Stimulated activated CD4-positive, alpha-beta T cell treated with anti-CD3 and anti-CD28 coated beads, Interleukin-15, amount 100 ng/mL, for 1 hour (primary cell): ENCODE measurements around the gene DKKL1.
"Not testable (repeated sequence)": the region's sequence is repeated elsewhere in the genome, so short reads cannot be mapped to it uniquely, and the experiment has no call there.

ENCODE experiments used
- DNase-seq, 2 donors: peaks; one replicate each; pipeline ENCODE4 v3.0.0-alpha.2; 2020; ENCODE audit warnings: low read depth in 1 of 2, low spot score in 1 of 2

Gene DKKL1

DNA sequence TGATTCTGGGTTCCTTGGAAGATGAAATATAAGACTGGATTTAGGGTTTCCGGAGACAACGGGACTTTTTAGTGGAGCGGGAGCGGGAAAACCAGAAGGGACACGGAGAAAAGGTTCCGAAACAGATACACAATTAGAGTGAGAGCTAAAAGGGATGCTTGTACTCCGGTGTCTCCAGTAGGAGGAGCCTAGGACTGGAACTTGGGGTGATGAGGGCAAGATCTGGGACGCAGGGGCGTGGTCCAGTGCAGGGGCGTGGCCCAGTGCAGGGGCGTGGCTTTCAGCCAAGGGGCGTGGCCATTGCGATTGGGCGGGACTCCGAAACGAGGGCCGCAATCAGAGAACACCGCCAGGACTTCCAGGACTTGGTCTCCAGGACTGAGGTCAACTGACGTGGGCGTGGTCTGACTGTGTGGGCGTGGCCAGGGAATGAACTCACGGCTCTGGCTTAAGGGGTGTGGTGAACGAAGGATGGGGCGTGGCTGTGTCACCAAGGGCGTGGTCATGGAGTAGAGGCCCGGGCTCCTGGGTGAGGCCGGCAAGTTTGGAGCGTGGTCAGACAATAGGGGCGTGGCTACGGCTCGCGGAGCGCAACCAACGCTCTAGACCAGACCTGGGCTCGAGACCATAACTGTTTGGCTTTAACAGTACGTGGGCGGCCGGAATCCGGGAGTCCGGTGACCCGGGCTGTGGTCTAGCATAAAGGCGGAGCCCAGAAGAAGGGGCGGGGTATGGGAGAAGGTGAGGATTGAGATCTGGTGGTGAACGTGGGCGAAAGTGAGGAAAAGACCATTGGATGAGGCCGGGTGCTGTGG, at the start of gene DKKL1:
Gene DKKL1 (plus strand): TSS at position 610 of the 815 bp plus-strand sequence. CDS start 122 bp downstream, at position 732.
- DNase-seq, result peak; percentile 31 to 32

DNA sequence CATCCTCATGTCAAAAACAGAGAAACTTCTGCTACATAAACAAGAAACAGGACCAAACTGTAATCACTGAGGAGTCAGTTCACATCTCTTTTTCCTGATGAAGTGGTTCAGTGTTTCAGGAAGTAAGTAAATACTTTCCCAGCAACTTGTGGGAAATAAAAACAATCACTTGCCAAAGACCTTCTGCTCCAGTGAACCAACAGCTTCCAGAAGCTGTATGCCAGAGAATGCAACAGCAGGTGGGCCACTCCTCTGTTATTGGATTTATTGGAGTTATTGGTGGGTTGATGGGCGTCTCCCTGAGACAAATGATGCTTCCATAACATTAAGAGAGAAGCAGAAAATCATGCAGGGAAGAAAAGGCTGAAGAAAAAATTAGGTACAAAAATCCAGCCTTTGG, 48.6 kb upstream of the DKKL1 start:
- DNase-seq, result no peak

DNA sequence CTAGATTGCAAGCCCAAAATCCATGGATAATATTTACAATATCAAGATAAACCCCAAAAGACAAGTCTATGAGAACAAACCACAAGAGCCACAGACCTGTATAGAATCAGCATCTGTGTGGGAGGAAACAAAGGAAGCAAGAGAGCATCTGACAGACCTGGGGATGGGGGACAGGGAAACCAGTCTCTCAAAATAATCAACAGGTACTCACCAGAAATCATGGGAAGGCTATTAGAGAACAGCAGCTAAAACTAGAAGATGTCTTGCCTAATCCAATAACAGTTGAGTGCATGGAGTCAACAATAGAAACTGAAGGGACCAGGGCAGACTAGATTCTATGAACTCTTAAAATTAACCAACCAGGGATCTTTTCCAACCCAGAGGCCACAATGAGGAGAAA, 47.4 kb upstream of the DKKL1 start:
- no peak for DNase-seq

DNA sequence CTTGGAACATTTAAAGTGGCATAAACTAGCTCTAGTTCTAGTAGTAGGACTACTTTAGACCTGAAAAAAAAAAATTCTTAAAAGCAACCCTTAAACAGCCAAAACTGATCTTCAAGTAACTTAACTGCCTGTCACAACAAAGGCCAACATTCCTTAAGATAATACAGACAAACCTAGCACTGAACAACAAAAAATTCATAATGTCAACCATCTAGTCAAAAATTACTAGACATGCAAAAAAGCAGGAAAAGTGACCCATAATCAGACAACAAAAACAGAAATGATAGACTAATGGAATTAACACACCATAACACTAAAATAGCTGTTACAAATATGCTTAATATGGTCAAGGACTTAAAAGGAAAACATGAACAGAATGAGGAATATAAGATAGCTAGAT, 45.4 kb upstream of the DKKL1 start:
- DNase-seq, result no peak

DNA sequence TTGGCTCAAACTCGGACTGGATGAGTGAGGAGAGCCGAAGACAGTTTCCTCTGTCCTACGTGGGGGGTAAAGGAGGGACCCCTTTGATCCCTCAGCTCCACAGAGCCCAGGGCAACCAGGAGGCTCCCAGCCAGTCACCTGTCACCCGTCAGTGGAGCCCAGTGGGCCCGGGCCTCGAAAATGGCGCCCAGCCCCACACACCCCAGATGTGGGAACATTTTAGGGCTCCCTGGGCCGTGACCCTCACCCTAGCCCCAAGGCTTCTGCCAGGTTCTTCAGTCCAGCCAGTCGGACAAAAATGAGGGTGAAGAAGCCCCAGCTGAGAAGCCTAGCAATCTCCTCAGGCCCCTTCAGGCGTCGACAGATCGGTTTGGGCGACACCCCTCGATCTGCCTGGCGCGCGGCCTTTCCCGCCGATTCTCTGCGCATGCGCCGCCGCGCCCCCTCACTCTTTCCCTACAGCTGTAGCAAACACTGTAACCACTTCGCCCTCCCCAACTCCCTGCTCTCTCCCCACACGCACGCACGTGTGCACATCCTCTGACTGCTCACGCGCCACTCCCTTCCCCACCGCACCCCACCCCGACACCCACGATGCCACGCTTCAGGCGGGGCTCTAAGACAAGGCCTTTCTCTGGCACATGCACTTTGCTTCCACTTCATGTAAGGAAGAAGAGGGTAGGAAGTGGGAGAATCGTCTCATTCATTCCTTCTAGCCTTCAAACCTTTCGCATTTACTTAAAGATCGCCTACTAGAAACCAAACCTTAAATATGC, 38.7 kb upstream of the DKKL1 start, which contains the start of gene SLC6A16:
Gene SLC6A16 (minus strand): TSS at position 391 of the 776 bp plus-strand sequence. CDS start 13,844 bp downstream, outside the sequence.
- DNase-seq, result no peak

DNA sequence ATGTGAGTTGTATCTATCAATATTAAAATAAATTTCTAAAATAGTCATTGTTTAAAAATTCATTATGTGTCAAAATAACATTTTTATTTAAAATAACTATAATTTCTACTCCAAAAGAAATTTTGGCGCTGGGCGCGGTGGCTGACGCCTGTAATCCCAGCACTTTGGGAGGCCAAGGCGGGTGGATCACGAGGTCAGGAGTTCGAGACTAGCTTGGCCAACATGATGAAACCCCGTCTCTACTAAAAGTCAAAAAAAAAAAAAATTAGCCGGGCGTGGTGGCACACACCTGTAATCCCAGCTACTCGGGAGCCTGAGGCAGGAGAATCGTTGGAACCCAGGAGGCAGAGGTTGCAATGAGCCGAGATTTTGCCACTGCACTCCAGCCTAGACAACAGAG, 37.9 kb upstream of the DKKL1 start:
- DNase-seq, result not testable (repeated sequence)

DNA sequence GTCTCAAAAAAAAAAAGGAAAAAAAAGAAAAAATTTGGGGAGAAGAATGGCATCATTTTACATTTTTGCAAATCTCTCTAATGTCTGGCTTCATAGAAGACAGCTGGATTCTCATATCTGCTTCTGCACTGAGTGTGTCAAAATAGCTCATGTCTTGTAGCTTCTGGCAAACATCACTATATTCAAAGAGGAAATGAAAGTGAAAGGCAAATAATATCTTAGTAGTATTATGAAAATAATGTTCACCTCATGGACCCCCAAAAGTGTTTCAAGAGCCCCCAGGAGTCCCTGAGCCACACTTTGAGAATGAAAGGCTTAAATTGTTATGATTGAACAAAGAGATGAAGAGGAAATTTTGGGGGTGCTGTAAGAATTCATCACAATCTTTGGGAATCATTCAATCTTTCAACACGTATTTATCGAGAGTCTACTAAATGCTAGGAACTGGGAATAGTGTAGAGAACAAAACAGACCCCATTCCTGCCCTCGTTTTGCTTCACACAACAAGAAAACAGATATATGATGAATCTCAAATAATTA, 37.4 kb upstream of the DKKL1 start:
- no peak for DNase-seq

DNA sequence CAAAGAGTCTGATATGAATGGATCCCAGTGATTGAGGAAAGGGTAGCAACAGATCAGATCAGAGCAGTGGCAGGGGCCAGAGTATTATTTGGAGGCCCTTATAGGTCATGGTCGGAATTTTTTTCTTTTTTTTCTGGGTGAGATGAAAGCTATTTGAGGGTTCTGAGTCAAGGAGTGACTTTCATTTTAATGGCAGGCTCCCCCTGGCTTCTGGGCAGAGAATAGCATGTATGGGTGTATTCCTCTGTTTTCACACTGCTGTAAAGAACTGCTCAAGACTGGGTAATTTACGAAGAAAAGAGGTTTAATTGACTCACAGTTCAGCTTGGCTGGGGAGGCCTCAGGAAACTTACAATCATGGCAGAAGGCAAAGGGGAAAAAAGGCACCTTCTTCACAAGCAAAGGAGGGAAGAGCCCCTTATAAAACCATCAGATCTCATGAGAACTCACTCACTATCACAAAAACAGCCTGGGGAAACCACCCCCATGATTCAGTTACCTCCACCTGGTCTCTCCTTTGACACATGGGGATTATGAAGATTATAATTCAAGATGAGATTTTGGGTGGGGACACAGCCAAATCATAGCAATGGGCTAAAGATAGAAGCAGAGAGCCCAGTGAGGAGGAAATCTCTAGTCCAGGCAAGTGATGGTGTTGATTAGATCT, 35.7 kb upstream of the DKKL1 start:
- no peak for DNase-seq

DNA sequence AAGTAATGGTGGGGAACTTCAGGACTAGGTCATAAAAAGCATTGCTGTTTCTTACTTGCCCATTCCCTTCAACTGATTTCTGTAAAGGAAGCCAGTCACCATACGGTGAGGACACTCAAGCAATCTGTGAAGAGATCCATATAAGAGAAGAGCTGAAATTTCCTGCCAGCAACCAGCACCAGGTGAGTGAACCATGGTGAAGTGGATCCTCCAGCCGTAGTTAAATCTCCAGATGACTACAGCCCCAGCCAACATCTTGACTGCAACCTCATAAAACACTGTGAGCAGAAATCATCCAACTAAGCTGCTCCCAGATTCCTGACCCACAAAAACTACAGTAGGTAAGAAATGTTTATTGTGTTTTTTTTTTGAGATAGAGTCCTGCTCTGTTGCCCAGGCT, 34.9 kb upstream of the DKKL1 start:
- no peak for DNase-seq

DNA sequence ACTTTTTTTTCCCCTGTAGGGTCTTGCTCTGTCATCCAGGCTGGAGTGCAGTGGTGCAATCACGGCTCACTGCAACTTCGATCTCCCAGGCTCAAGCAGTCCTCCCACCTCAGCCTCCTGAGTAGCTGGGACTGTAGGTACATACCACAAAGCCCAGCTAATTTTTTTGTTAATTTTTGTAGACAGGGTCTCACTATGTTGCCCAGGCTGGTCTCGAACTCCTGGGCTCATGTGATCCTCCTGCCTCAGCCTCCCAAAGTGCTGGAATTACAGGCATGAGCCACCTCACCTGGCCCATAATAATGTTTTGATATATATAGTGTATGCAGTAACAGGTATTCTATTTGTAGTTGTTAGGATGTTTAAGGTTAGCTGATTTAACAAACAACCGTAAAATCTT, 32.5 kb upstream of the DKKL1 start:
- DNase-seq, result not testable (repeated sequence)

DNA sequence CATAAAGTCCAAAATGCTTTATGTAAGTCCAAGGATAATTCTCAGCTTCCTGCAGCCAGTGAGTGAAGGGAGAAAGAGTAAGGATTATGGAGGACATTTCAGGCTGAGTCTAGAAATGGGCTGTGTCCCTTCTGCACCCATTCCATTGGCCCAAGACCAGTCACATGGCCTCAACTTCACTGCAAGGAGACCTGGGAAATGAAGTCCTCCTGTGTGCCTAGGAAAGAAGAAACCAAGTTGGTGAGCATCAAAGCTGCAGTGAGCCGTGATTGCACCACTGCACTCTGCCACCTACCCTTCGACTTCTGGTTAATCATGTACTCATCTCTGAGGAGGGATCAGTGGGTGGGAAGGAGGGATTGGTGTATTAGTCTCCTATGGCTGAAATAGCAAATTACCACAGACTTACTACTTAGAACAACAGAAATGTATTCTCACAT, 32.0 kb upstream of the DKKL1 start:
- peak in 1 of 2 donors; percentile 29 for DNase-seq

DNA sequence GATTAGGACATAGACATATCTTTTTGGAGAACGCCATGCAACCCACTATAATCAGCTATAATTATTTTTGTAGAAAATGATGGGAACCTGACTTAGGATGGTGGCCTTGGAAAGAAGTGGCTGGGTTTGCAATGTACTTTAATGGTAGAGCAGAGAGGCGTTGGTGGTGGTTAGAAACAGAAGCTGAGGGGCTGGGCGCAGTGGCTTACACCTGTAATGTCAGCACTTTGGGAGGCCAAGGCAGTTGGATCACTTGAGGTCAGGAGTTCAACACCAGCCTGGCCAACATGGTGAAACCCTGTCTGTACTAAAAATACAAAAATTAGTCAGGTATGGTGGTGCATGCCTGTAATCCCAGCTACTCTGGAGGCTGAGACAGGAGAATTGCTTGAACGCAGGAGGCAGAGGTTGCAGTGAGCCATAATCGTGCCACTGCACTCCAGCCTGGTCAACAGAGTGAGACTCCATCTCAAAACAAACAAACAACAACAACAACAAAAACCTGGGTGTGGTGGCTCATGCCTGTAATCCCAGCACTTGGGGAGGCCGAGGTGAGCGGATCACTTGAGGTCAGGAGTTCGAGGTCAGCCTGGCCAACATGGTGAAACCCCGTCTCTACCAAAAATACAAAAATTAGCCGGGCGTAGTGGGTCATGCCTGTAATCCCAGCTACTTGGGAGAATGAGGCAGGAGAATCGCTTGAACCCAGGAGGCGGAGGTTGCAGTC, 30.8 kb upstream of the DKKL1 start:
- not testable (repeated sequence) for DNase-seq

DNA sequence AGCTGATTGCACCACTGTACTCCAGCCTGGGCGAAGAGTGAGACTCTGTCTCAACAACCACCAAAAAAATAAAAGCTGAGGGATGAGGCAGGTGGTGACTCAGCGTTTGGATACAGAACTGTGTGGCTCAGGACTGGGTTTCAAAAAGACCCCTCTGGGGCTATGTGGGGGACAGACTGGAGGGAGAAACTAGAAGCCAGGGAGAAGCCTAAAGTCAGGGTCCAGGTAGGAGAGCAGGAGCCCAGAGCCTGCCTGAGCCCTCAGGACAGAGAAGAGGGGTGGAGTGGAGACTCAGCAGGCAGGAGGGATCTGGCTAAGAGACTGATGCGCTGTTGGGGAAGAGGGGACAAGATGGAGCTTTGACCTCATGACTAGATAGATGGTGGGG, 30.3 kb upstream of the DKKL1 start:
- no peak for DNase-seq

DNA sequence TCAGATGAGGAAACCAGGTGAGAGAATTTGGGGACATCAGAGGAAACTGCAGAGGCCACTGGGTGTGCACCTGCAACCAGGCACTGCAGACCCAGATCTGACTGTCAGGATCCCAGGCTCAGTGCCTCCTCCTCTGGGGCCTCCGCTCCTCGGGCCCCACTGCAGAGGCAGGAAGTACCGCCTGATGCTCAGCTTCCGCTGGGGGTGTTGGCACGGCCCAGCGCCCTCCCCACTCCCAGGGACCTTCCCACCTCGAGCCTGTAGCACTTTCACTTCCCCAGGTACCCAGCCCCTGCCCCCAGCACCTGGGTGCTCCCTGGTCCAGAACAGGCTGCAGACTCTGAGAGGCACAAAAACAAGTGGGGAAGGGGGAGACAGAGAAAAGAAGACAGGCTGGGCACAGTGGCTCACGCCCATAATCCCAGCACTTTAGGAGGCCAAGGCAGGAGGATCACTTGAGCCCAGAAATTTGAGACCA, 29.8 kb upstream of the DKKL1 start:
- peak; percentile 41 to 53 for DNase-seq

DNA sequence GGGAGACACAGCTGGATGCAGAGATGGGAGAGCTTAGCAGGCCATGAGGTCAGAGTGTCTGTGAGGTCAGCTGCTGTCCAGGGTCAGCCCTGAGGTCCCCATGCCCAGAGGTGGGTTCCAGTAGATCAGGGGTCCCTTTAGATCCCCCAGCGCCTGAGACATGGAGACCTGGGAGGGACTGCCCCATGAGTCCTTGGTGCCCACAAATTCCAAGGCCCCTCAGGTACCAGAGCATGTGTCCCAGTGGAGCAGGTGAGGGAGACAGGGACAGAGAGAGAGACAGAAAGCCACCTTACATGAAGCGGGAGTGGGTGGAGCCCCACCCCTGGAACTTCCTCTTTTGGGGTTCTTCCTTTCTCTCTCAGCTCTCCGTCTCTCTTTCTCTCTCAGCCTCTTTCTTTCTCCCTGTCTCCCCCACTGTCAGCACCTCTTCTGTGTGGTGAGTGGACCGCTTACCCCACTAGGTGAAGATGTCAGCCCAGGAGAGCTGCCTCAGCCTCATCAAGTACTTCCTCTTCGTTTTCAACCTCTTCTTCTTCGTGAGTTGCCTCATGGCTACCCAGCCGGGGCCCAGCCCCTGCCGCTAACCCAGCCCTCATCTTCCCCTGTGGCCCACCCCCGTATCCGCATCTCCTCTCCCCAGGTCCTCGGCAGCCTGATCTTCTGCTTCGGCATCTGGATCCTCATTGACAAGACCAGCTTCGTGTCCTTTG, 28.4 kb upstream of the DKKL1 start, which contains the start of gene CD37:
Gene CD37 (plus strand): TSS at position 336 of the 713 bp plus-strand sequence. CDS start 135 bp downstream, at position 471.
- peak in 1 of 2 donors; percentile 27 for DNase-seq

DNA sequence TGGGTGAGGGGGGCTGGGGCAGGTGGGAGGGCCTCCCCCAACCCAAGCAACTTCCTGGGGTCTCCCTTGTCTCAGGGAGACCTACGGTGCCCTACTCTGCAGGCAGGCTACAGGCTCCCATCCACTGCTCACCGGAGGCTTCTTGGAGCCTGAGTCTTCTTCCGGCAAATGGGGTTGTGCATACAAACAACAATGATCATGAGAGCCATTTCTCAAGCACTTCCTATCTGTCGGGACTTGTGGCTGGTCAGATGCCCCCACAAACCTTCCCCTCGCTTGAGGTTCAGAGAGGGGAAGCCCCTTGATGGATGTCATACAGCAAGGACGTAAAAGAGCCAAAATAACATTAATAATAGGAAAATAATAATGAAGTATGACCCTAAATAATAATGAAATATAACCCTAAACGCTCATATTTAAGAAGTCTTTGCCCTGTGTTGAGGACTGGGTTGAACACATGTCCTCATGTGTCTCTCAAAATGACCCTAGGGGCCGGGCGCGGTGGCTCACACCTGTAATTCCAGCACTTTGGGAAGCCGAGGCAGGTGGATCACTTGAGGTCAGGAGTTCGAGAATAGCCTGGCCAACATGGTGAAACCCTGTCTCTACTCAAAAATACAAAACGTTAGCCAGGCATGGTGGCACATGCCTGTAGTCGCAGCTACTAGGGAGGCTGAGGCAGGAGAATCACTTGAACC, 27.7 kb upstream of the DKKL1 start:
- no peak for DNase-seq

DNA sequence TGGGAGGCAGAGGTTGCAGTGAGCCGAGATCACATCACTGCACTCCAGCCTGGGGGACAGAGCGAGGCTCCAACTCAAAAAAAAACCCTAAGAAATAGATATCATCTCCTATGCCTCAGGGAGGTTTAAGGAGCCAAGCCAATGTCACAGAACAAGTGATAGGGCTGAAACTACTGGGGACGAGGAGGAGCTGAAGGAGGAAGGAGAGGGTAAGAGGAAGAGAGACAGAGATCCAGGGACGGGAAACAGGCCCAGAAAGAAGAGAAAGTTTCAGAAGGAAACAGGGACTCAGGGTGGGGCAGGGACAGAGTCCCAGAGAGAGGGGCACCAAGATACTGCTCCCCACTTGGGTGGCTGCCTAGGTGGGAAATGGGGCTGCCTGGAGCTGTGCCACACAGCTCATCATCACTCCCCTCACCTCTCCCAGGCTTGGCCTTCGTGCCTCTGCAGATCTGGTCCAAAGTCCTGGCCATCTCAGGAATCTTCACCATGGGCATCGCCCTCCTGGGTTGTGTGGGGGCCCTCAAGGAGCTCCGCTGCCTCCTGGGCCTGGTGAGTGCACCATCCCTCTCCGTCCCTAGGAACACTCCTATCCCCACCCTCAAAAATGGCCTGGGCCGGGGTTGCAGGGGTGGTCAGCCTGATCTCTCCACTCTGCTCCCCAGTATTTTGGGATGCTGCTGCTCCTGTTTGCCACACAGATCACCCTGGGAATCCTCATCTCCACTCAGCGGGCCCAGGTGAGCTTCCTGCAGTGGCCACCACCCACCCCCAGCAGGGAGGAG, 27.0 kb upstream of the DKKL1 start:
- DNase-seq, result no peak

DNA sequence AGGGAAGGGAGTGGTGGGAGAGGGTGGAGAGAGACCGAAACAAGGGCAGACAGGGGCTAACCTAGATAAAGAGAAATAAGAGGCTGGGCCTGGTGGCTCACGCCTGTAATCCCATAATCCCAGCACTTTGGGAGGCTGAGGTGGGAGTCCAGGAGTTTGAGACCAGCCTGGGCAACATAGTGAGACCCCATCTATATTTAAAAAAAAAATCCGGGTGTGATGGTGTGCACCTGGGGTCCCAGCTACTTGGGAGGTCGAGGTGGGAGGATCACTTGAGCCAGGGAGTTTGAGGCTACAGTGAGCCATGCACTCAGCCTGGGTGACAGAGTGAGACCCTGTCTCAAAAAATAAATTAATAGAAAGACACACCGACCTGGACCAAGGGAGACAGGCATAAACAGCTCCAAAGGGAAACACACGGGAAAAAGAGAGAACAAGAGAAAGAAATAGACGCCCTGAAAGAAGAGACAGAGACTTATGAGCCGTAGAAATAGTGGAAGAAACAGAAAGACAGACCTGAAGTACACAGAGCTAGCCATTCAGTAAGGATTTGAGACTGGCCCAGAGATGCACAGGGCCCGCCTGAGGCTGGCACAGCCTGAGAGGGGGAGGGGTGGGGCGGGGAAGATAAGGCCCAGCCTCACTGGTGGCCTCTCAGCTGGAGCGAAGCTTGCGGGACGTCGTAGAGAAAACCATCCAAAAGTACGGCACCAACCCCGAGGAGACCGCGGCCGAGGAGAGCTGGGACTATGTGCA, 26.2 kb upstream of the DKKL1 start:
- DNase-seq, result no peak
